K562 (cell line): ENCODE results near the gene SHISA5. TPM values are rescaled to one million over a fixed set of nuclear protein-coding genes. Genes with fewer than 3 reads are reported as not detected.

Experiments
- ATAC-seq: fragments of 200-7000 bp; cut with Tn5 transposase; 3 replicates; pipeline ENCODE4 v1.9.1; 2020; ENCODE audit warnings: moderate library complexity
- BruUV-seq: library from RNA; stranded (reverse); fragments of 400-500 nt; replicated peaks from 2 replicates; lab custom pipeline; 2021; lab: Mats Ljungman, UMichigan
- CTCF ChIA-PET: fragments of 300-600 bp; formaldehyde crosslinking; extraction: SDS; loops from one replicate; lab custom pipeline; 2021; ENCODE audit warnings: low intra/inter-chr PET ratio; lab: Yijun Ruan, JAX
- POLR2A ChIA-PET: fragments of 300-600, 350-650 bp; sonication (Branson Sonifier 250); formaldehyde crosslinking; extraction: SDS; loops from one replicate; lab custom pipeline; 2021; ENCODE audit warnings: antibody characterized with exemption, inconsistent platforms; lab: Yijun Ruan, JAX
- DNase-seq, 4 experiments: peaks; one replicate each; pipeline versions ENCODE4 v3.0.0 to v3.0.0-alpha.2; 2011 to 2018; ENCODE audit warnings: low spot score in 3 of 4, mixed read lengths in 3 of 4; ENCODE audit errors: extremely low read depth in 1 of 4
- FAIRE-seq: peaks from 2 replicates; lab custom pipeline; 2011; peaks lifted over from hg19 to GRCh38; lab: Jason Lieb, UNC
- H2AFZ ChIP-seq: 2 replicates; pipeline ENCODE4 v1.6.0; 2011; ENCODE audit warnings: low read depth, low read length, control low read depth, inconsistent platforms
- H3K27ac ChIP-seq: fragments of 200-600 bp; 3 replicates; pipeline ENCODE4 v1.8.0; 2011; ENCODE audit warnings: low read depth, mild to moderate bottlenecking, control low read depth, inconsistent platforms, low read length, moderate library complexity, mixed read lengths; ENCODE audit errors: extremely low read depth
- H3K27me3 ChIP-seq, 2 experiments: fragments of 300-600 bp in 1 of 2; 2 replicates in 1 of 2; 3 replicates in 1 of 2; pipeline versions ENCODE4 v1.6.0 to v1.8.0; 2011; ENCODE audit warnings: inconsistent platforms in 2 of 2, low read length in 2 of 2, mild to moderate bottlenecking in 1 of 2, mixed read lengths in 1 of 2, moderate library complexity in 1 of 2; ENCODE audit not compliant: control insufficient read depth in 2 of 2, insufficient read depth in 2 of 2
- H3K36me3 ChIP-seq: fragments of 300-600 bp; 3 replicates; pipeline ENCODE4 v1.8.0; 2011; ENCODE audit warnings: mild to moderate bottlenecking, low read length, inconsistent platforms; ENCODE audit not compliant: control insufficient read depth, insufficient read depth
- H3K4me1 ChIP-seq, 2 experiments: fragments of 200-600 bp in 1 of 2; replicated peaks in 1 of 2; 2 replicates in 1 of 2; 3 replicates in 1 of 2; pipeline versions ENCODE4 v1.5.1 to v1.8.0; 2011; ENCODE audit warnings: inconsistent platforms in 2 of 2, low read length in 2 of 2, mild to moderate bottlenecking in 1 of 2, mixed read lengths in 1 of 2, moderate library complexity in 1 of 2; ENCODE audit not compliant: control insufficient read depth in 2 of 2, insufficient read depth in 2 of 2
- H3K4me2 ChIP-seq: 2 replicates; pipeline ENCODE4 v1.6.1; 2011; ENCODE audit warnings: low read length, control low read depth, inconsistent platforms, mixed read lengths; ENCODE audit not compliant: insufficient read depth
- H3K4me3 ChIP-seq: fragments of 200-600 bp; sonication (generic), shearing (Covaris generic); 2 replicates; pipeline ENCODE4 v1.5.1; 2016; ENCODE audit warnings: control low read depth, inconsistent platforms
- H3K79me2 ChIP-seq: fragments of 200-600 bp; 3 replicates; pipeline ENCODE4 v1.8.0; 2011; ENCODE audit warnings: low read length, inconsistent platforms; ENCODE audit not compliant: control insufficient read depth, insufficient read depth
- H3K9ac ChIP-seq, 2 experiments: 2 replicates each; pipeline versions ENCODE4 v1.6.0 to v1.6.1; 2011; ENCODE audit warnings: low read depth in 2 of 2, low read length in 2 of 2, control low read depth in 1 of 2, inconsistent platforms in 1 of 2, mild to moderate bottlenecking in 1 of 2, mixed read lengths in 1 of 2; ENCODE audit not compliant: insufficient read depth in 1 of 2
- H3K9me1 ChIP-seq: one replicate; pipeline ENCODE4 v1.6.0; 2011; ENCODE audit warnings: inconsistent platforms, mild to moderate bottlenecking, low read length, moderate library complexity; ENCODE audit not compliant: control insufficient read depth, insufficient read depth
- H3K9me3 ChIP-seq: replicated peaks from 2 replicates; pipeline ENCODE4 v1.5.1; 2011; ENCODE audit warnings: low read depth, low read length, inconsistent platforms; ENCODE audit not compliant: control insufficient read depth, insufficient read depth
- H4K20me1 ChIP-seq: replicated peaks from 2 replicates; pipeline ENCODE4 v1.6.1; 2011; ENCODE audit warnings: low read length, inconsistent platforms, mixed read lengths; ENCODE audit not compliant: control insufficient read depth, insufficient read depth
- SNIP1 ChIP-seq: fragments of 450-650 bp; IDR thresholded peaks from 2 replicates; pipeline ENCODE4 v1.7.1; 2017; ENCODE audit warnings: low read depth, mild to moderate bottlenecking
- WGBS: fragments of 100-300 bp; shearing (Covaris generic); methylation state at CpG from one replicate; pipeline ENCODE4 v1.1.6; 2016; ENCODE audit warnings: low coverage, mixed read lengths; ENCODE audit not compliant: insufficient coverage; ENCODE audit errors: missing lambda C conversion rate; 5-methylcytosine and 5-hydroxymethylcytosine counted together
- in situ Hi-C: fragments of 300-500 bp; cut with MboI; formaldehyde crosslinking; loops from 4 replicates; pipeline ENCODE4 v1.15.0; 2018; ENCODE audit warnings: inconsistent platforms, mixed read lengths
- intact Hi-C: fragments of 100-400 bp; cut with micrococcal nuclease; formaldehyde crosslinking; loops from 2 replicates; pipeline ENCODE4 v1.14.2; 2022
- polyA plus RNA-seq, 8 experiments: library from polyadenylated mRNA; depleted of rRNA in 4 of 8; stranded (reverse) in 5 of 8; unstranded in 3 of 8; fragments of >200 nt; fragmentation: Nextera tagmentation in 2 of 8; fragmentation: Illumina TruSeq in 1 of 8; extraction: Ambion mirVana in 2 of 8; extraction: Trizol in 1 of 8; gene quantifications; 2 replicates each; pipeline versions ENCODE4 v1.2.1 to v1.2.3, GENCODE V29; 2011 to 2014; ENCODE audit warnings: inconsistent platforms in 1 of 8, missing spikeins in 1 of 8
- total RNA-seq, 7 experiments: library from RNA; depleted of rRNA in 6 of 7; stranded (reverse); fragments of >200 nt in 6 of 7; fragmentation: Illumina TruSeq in 2 of 7; extraction: Trizol in 2 of 7; gene quantifications; 2 replicates each; pipeline versions ENCODE4 v1.2.1 to v1.2.3, GENCODE V29; 2011 to 2021; ENCODE audit warnings: low replicate concordance in 1 of 7
- TF ChIP-seq, protein P1 (sequence below): sonication (generic); formaldehyde crosslinking; IDR thresholded peaks from 2 replicates; pipeline ENCODE4 v1.8.1; 2023; ENCODE audit warnings: mild to moderate bottlenecking, missing genetic modification reagents
- TF ChIP-seq, protein P2 (sequence below), 3 experiments: IDR thresholded peaks in 2 of 3; conservative IDR thresholded peaks in 1 of 3; 2 replicates each; pipeline ENCODE4 v1.5.1; 2011 to 2012; ENCODE audit warnings: low read length in 3 of 3, mild to moderate bottlenecking in 3 of 3, control low read depth in 2 of 3, improper control_type of control experiment in 1 of 3, inconsistent platforms in 1 of 3, low read depth in 1 of 3, mixed read lengths in 1 of 3, moderate library complexity in 1 of 3; ENCODE audit not compliant: insufficient read depth in 2 of 3

The SHISA5 gene
- total and polyA plus RNA-seq, 9 of the 15 experiments (the other 6 are each of a cell fraction or from before 2014, with no cell fraction given), result 8.4 to 85.8 (median 56.1) TPM

DNA sequence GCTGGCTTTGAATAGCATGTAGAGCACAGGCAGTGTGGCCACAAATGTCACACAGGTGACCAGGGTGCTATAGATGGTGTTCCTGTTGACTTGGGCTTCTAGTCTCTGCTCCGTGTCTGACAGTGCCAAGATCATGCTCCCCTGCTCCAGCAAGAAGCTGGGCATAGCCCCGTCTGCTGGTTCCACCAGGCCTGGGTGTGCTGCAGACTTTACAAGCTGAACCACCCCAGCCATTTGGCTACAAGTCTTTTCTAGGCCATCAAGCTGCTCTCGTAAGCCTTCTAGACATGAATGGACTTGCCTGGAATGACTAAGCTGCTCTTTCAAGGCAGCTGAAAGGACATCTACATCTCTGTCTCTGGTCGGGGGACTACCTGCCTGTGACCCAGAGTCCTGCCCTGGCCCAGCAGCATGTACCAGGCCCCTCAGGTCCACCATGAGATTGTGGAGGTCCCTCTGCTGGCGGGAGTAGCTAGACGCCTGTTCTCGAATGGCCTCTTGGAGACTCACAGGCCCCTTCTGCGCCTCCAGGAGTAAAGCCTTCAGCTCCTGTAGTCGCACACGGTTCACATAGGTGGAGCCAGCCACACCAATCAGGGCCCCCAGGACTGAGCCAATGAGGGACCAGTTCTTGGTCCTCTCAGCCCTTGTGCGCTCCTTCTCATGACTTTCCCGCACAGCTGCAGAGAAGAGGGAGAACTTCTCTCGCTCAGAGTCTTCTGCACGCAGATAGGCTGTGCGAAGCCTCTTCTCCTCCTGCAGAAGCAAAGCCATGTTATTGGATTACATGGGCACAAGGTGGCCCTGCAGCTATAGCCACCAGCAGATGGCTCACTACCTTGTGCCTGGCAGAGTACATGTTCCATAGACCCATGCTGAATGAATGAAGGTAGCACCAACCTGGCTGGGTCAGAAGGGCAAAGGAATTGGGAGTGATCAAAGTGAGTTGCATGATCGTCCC lies 71.3 kb downstream of the SHISA5 start:
- in situ Hi-C loops, result loop anchor here (10.0 kb wide), 2 partner anchors 198 to 238 kb away; no protein-coding TSS in a partner anchor
- Histone ChIP-seq H3K27ac (no peak overlapping the region), H3K9ac (no peak overlapping the region), H3K79me2 (peaks cover 2% of the 10 kb centered on the region; the same call in 2 of the 3 replicates), H3K9me3 (no peaks in the 10 kb centered on the region), H3K36me3 (peaks cover 32% of the 10 kb centered on the region; the same call in 2 of the 3 replicates), H3K4me3 (no peak overlapping the region), H3K4me2 (no peak overlapping the region), H3K9me1 (no peaks in the 10 kb centered on the region), H3K27me3 (no peaks in the 10 kb centered on the region), H3K4me1 (peaks cover 14 to 28% of the 10 kb centered on the region in 2 experiments; a peak in 4 of 5 replicates), H2AFZ (no peak overlapping the region), H4K20me1 (no peaks in the 10 kb centered on the region)
- no peak for DNase-seq
- CTCF ChIA-PET, result interaction anchor here (1.3 to 4.6 kb wide), 3 partner anchors 158 to 238 kb away, joined by 3 to 59 read pairs (median 10); no protein-coding TSS in a partner anchor
- BruUV-seq, result no TSS peak
- WGBS, result 64% methylated on average over 8 of the region's 16 CpGs
- TF ChIP-seq, protein P1, sequence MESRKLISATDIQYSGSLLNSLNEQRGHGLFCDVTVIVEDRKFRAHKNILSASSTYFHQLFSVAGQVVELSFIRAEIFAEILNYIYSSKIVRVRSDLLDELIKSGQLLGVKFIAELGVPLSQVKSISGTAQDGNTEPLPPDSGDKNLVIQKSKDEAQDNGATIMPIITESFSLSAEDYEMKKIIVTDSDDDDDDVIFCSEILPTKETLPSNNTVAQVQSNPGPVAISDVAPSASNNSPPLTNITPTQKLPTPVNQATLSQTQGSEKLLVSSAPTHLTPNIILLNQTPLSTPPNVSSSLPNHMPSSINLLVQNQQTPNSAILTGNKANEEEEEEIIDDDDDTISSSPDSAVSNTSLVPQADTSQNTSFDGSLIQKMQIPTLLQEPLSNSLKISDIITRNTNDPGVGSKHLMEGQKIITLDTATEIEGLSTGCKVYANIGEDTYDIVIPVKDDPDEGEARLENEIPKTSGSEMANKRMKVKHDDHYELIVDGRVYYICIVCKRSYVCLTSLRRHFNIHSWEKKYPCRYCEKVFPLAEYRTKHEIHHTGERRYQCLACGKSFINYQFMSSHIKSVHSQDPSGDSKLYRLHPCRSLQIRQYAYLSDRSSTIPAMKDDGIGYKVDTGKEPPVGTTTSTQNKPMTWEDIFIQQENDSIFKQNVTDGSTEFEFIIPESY, result 0 out of 2 replicates have a peak, but pooled peaks have one; percentile 43
- no peak for TF ChIP-seq SNIP1
- TF ChIP-seq, protein P2, sequence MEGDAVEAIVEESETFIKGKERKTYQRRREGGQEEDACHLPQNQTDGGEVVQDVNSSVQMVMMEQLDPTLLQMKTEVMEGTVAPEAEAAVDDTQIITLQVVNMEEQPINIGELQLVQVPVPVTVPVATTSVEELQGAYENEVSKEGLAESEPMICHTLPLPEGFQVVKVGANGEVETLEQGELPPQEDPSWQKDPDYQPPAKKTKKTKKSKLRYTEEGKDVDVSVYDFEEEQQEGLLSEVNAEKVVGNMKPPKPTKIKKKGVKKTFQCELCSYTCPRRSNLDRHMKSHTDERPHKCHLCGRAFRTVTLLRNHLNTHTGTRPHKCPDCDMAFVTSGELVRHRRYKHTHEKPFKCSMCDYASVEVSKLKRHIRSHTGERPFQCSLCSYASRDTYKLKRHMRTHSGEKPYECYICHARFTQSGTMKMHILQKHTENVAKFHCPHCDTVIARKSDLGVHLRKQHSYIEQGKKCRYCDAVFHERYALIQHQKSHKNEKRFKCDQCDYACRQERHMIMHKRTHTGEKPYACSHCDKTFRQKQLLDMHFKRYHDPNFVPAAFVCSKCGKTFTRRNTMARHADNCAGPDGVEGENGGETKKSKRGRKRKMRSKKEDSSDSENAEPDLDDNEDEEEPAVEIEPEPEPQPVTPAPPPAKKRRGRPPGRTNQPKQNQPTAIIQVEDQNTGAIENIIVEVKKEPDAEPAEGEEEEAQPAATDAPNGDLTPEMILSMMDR (IDR thresholded peaks at IDR 0.05 in 2 of 3, conservative IDR thresholded peaks at IDR 0.05 in 1 of 3; ENCODE audit: insufficient read depth in 2 of 3, low read depth in 1 of 3, low read length in 3 of 3), result peak in 2 of 3 experiments; percentile 9 to 16; a peak in 2 of 6 replicates
- POLR2A ChIA-PET, result interaction anchor here (0.6 to 1.0 kb wide), 7 partner anchors 10 to 244 kb away, joined by 3 to 6 read pairs (median 3); partner anchors contain the start of gene ATRIP
- intact Hi-C loops, result no loop called here
- FAIRE-seq, result no peak
- ATAC-seq, result no peak
